ENCODE data around the gene WNT4. TPM values are rescaled to one million over a fixed set of nuclear protein-coding genes. Genes with fewer than 3 reads are reported as not detected.

WNT4 gene
- total RNA-seq, 5 donors from 2014 or later (not counting 1 experiment from before 2014, with no cell fraction given): not detected

- WGBS (ENCODE audit: insufficient coverage): 90% methylated on average over 7 of the region's 15 CpGs
- H3K4me1 ChIP-seq (ENCODE audit: control insufficient read depth in 1 of 2, extremely low read depth in 1 of 2, insufficient read depth in 2 of 2, low read length in 2 of 2): no peaks in the 10 kb centered on the region
- Mint-ChIP-seq H3K9me3 (no peaks in the 10 kb centered on the region), H3K27me3 (no peaks in the 10 kb centered on the region), H3K27ac (no peak overlapping the region), H3K4me1 (peaks cover 0 to 14% (median 3%) of the 10 kb centered on the region in 3 donors), H3K4me3 (no peak overlapping the region), H3K36me3 (peaks cover 16% of the 10 kb centered on the region)
- H3K9me3 ChIP-seq: no peaks in the 10 kb centered on the region
- H3K27ac ChIP-seq (ENCODE audit: low read length): no peak overlapping the region
- no peak for DNase-seq
- ATAC-seq (replicated peaks in 1 of 4): no peak
- ChIA-PET CTCF (no interaction called here), POLR2A (no interaction called here)
- H3K27me3 ChIP-seq (replicated peaks in 1 of 2; ENCODE audit: control insufficient read depth in 2 of 2, extremely low read depth in 1 of 2, insufficient read depth in 2 of 2, low read length in 1 of 2): no peaks in the 10 kb centered on the region
- peaks cover 8 to 14% of the 10 kb centered on the region in 2 donors for H3K36me3 ChIP-seq (ENCODE audit: control insufficient read depth in 2 of 2, extremely low read depth in 1 of 2, insufficient read depth in 1 of 2, low read length in 1 of 2)
- H3K4me3 ChIP-seq (ENCODE audit: control insufficient read depth in 1 of 2, extremely low read depth in 1 of 2, low read length in 1 of 2): no peak overlapping the region
Observed at GRCh38 chr1:22121421-22121911, 21.4 kb downstream of the WNT4 start.

DNA sequence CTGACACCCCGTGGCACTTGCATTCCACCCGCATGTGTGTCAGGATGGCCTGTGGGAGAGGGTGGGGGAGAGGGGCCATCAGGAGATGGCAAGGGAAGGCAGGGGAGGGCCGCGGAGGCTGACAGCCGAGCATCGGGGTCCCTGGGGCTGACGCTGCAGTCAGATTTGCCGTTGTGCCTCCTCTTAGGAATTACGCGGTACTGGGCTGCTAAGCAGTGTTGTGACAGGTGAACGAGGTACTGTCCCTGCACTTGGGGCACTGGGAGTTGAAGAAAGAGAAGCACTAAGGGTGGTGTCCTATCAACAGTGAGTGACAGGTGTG lies 22.5 kb downstream of the WNT4 start:
- Histone ChIP-seq H3K27ac (ENCODE audit: low read length) (no peak overlapping the region), H3K4me3 (ENCODE audit: control insufficient read depth in 1 of 2, extremely low read depth in 1 of 2, low read length in 1 of 2) (no peak overlapping the region), H3K27me3 (replicated peaks in 1 of 2; ENCODE audit: control insufficient read depth in 2 of 2, extremely low read depth in 1 of 2, insufficient read depth in 2 of 2, low read length in 1 of 2) (no peaks in the 10 kb centered on the region), H3K36me3 (ENCODE audit: control insufficient read depth in 2 of 2, extremely low read depth in 1 of 2, insufficient read depth in 1 of 2, low read length in 1 of 2) (peaks cover 12 to 23% of the 10 kb centered on the region in 2 donors), H3K9me3 (no peaks in the 10 kb centered on the region), H3K4me1 (ENCODE audit: control insufficient read depth in 1 of 2, extremely low read depth in 1 of 2, insufficient read depth in 2 of 2, low read length in 2 of 2) (peaks cover 0 to 2% of the 10 kb centered on the region in 2 experiments)
- CTCF ChIA-PET: no interaction called here
- Mint-ChIP-seq H3K4me3 (no peak overlapping the region), H3K9me3 (no peaks in the 10 kb centered on the region), H3K36me3 (peaks cover 21% of the 10 kb centered on the region), H3K27me3 (no peaks in the 10 kb centered on the region), H3K27ac (no peak overlapping the region), H3K4me1 (peaks cover 0 to 24% (median 10%) of the 10 kb centered on the region in 3 donors)
- DNase-seq (no peak), ATAC-seq (replicated peaks in 1 of 4) (no peak)
- POLR2A ChIA-PET: no interaction called here
- WGBS (ENCODE audit: insufficient coverage): 86% methylated on average over 10 of the region's 11 CpGs

DNA sequence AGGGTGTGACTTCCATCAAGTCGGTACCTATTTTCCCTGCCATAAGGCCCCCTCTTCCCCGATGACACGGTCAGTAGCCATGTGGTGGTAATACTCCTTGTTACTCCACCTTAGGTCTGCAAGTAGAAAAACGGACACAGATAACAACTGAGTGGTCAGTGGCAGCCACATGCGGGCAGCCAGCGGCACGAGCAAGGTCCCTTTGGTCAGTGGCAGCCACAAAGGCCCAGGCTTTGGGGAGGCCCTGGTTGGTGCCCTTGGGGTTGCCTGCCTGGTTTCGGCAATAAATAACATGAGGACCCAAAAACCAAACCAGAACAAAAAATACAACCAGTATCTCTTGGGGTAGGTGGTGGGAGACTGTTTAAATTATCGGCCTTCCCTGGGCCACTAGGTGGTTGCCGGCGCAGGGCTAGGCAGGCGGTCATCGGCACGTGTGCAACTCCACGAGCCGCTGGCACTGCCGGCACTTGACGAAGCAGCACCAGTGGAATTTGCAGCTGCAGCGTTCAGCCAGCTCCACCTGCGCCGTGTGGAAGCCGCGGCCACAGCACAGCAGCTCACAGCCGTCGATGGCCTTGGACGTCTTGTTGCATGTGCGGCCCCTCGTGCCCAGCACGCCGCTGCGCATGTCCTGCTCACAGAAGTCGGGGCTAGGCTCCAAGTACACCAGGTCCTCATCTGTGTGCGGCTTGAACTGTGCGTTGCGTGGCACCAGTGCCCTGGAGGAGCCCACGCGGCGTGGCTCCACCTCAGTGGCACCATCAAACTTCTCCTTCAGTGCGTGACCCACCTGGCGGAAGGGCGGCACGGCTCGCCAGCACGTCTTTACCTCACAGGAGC lies 23.1 kb downstream of the WNT4 start:
- H3K4me1 ChIP-seq (ENCODE audit: control insufficient read depth in 1 of 2, extremely low read depth in 1 of 2, insufficient read depth in 2 of 2, low read length in 2 of 2): peaks cover 0 to 7% of the 10 kb centered on the region in 2 experiments
- DNase-seq (no peak), ATAC-seq (replicated peaks in 1 of 4) (no peak)
- H3K9me3 ChIP-seq: no peaks in the 10 kb centered on the region
- Mint-ChIP-seq H3K9me3 (no peaks in the 10 kb centered on the region), H3K36me3 (peaks cover 24% of the 10 kb centered on the region), H3K27me3 (no peaks in the 10 kb centered on the region), H3K4me1 (peaks cover 4 to 28% (median 16%) of the 10 kb centered on the region in 3 donors), H3K27ac (no peak overlapping the region), H3K4me3 (no peak overlapping the region)
- ChIA-PET POLR2A (no interaction called here), CTCF (no interaction called here)
- WGBS (ENCODE audit: insufficient coverage): 96% methylated on average over 37 of the region's 44 CpGs
- no peak overlapping the region for H3K27ac ChIP-seq (ENCODE audit: low read length)
- H3K4me3 ChIP-seq (ENCODE audit: control insufficient read depth in 1 of 2, extremely low read depth in 1 of 2, low read length in 1 of 2): no peak overlapping the region
- no peaks in the 10 kb centered on the region for H3K27me3 ChIP-seq (replicated peaks in 1 of 2; ENCODE audit: control insufficient read depth in 2 of 2, extremely low read depth in 1 of 2, insufficient read depth in 2 of 2, low read length in 1 of 2)
- H3K36me3 ChIP-seq (ENCODE audit: control insufficient read depth in 2 of 2, extremely low read depth in 1 of 2, insufficient read depth in 1 of 2, low read length in 1 of 2): peaks cover 12 to 28% of the 10 kb centered on the region in 2 donors

DNA sequence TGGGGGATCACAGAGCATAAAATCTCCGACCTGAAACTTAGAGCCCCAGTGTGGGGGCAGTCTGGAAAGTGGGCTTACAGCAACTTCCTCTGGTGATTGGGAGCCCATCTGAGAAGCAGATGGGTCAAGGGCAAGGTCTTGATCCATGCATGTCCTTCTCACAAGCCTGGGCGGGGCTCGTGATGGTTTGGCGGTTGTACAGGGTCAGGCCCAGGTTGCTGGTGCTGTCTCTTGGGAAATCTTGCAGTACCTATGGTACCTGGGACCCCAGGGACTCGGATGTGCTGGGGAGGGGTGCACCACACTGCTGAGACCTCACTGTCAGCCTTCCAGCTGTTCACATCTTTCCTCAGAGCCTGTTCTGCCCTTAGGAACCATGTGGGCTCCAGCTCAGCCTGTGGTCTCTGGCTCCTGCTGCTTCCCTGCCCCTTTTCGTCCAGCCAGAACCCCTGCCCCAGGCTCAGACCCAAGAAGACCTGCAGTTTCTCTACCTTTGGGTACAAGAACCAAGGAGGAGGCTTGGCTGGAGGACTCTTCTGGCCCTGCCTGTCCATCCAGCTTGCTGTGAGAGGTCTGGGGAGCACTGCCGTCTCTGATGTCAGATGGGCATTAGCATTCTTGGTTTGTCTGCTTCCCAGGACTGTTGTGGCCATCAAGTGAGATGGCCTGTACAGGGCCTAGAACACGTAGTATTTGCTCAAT lies 24.5 kb downstream of the WNT4 start:
- CTCF ChIA-PET: no interaction called here
- 82% methylated on average over 6 of the region's 8 CpGs for WGBS (ENCODE audit: insufficient coverage)
- H3K36me3 ChIP-seq (ENCODE audit: control insufficient read depth in 2 of 2, extremely low read depth in 1 of 2, insufficient read depth in 1 of 2, low read length in 1 of 2): peaks cover 15 to 41% of the 10 kb centered on the region in 2 donors

DNA sequence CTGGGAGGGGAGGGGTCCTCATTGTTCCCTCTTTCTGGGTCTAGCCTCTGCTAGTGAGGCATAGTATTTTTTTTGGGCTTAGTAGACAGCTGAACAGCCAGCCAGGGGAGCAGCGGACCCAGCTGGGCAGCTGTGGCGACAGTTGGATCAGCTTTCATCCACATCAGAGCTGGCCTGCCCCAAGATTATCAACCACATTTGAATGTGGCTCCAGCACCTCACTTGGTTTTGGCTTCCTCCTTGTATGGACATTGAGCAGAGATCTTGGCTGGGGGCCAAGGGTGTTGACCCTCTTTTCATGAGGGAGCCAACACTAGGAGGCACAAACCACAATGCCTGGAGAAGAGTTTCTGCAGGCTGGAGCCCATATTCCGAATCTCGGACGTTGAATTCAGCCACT lies 25.0 kb downstream of the WNT4 start:
- DNase-seq (no peak), ATAC-seq (replicated peaks in 1 of 4) (no peak)
- Histone ChIP-seq H3K27ac (ENCODE audit: low read length) (no peak overlapping the region), H3K4me3 (ENCODE audit: control insufficient read depth in 1 of 2, extremely low read depth in 1 of 2, low read length in 1 of 2) (no peak overlapping the region), H3K9me3 (no peaks in the 10 kb centered on the region), H3K36me3 (ENCODE audit: control insufficient read depth in 2 of 2, extremely low read depth in 1 of 2, insufficient read depth in 1 of 2, low read length in 1 of 2) (peaks cover 15 to 47% of the 10 kb centered on the region in 2 donors), H3K27me3 (replicated peaks in 1 of 2; ENCODE audit: control insufficient read depth in 2 of 2, extremely low read depth in 1 of 2, insufficient read depth in 2 of 2, low read length in 1 of 2) (no peaks in the 10 kb centered on the region), H3K4me1 (ENCODE audit: control insufficient read depth in 1 of 2, extremely low read depth in 1 of 2, insufficient read depth in 2 of 2, low read length in 2 of 2) (peaks cover 0 to 11% of the 10 kb centered on the region in 2 experiments)
- Mint-ChIP-seq H3K9me3 (no peaks in the 10 kb centered on the region), H3K4me3 (no peak overlapping the region), H3K27me3 (no peaks in the 10 kb centered on the region), H3K4me1 (peaks cover 8 to 33% (median 24%) of the 10 kb centered on the region in 3 donors), H3K27ac (no peak overlapping the region), H3K36me3 (peaks cover 29% of the 10 kb centered on the region)
- CTCF ChIA-PET: no interaction called here
- 96% methylated on average over 4 of the region's 5 CpGs for WGBS (ENCODE audit: insufficient coverage)
- POLR2A ChIA-PET: no interaction called here

More for the DNA sequence above, 24.5 kb downstream of the WNT4 start:
- Mint-ChIP-seq H3K27ac (no peak overlapping the region), H3K4me3 (no peak overlapping the region), H3K27me3 (no peaks in the 10 kb centered on the region), H3K4me1 (peaks cover 5 to 29% (median 19%) of the 10 kb centered on the region in 3 donors), H3K36me3 (peaks cover 25% of the 10 kb centered on the region), H3K9me3 (no peaks in the 10 kb centered on the region)
- H3K27ac ChIP-seq (ENCODE audit: low read length): no peak overlapping the region
- no peak overlapping the region for H3K4me3 ChIP-seq (ENCODE audit: control insufficient read depth in 1 of 2, extremely low read depth in 1 of 2, low read length in 1 of 2)
- DNase-seq (no peak), ATAC-seq (replicated peaks in 1 of 4) (no peak)
- H3K9me3 ChIP-seq: no peaks in the 10 kb centered on the region
- POLR2A ChIA-PET: no interaction called here
- no peaks in the 10 kb centered on the region for H3K27me3 ChIP-seq (replicated peaks in 1 of 2; ENCODE audit: control insufficient read depth in 2 of 2, extremely low read depth in 1 of 2, insufficient read depth in 2 of 2, low read length in 1 of 2)
- H3K4me1 ChIP-seq (ENCODE audit: control insufficient read depth in 1 of 2, extremely low read depth in 1 of 2, insufficient read depth in 2 of 2, low read length in 2 of 2): peaks cover 0 to 11% of the 10 kb centered on the region in 2 experiments

DNA sequence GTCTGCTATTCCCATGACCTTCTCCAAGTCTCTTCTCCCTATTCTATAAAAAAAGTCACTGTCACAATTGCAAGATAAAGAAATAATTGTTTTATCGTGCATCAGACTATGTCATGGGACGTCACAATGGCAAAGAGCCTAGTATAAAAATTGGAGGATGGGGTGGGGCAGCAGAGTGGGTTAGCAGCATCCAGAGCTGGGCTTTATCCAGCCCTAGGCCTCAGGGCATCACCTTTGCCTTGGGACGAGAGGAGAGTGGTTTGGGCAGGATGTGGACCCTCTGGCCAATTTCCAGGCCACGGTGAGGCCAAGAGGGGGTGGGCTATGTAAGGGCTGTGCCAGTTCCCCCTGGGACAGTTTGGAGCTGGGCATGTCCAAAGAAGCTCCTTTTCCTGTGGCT lies 25.7 kb downstream of the WNT4 start:
- Histone ChIP-seq H3K4me3 (ENCODE audit: control insufficient read depth in 1 of 2, extremely low read depth in 1 of 2, low read length in 1 of 2) (no peak overlapping the region), H3K27me3 (replicated peaks in 1 of 2; ENCODE audit: control insufficient read depth in 2 of 2, extremely low read depth in 1 of 2, insufficient read depth in 2 of 2, low read length in 1 of 2) (no peaks in the 10 kb centered on the region), H3K4me1 (ENCODE audit: control insufficient read depth in 1 of 2, extremely low read depth in 1 of 2, insufficient read depth in 2 of 2, low read length in 2 of 2) (peaks cover 0 to 16% of the 10 kb centered on the region in 2 experiments), H3K27ac (ENCODE audit: low read length) (no peak overlapping the region), H3K36me3 (ENCODE audit: control insufficient read depth in 2 of 2, extremely low read depth in 1 of 2, insufficient read depth in 1 of 2, low read length in 1 of 2) (peaks cover 14 to 53% of the 10 kb centered on the region in 2 donors), H3K9me3 (no peaks in the 10 kb centered on the region)
- ATAC-seq (replicated peaks in 1 of 4): no peak
- DNase-seq: no peak
- H3K27ac Mint-ChIP-seq: peak overlapping the region in 1 of 2 donors; percentile 15
- ChIA-PET POLR2A (no interaction called here), CTCF (interaction anchor here in 1 of 2 donors (0.6 kb wide), 1 partner anchor 172 kb away, joined by 5 read pairs; no protein-coding TSS in a partner anchor)
- peaks cover 10 to 35% (median 30%) of the 10 kb centered on the region in 3 donors for H3K4me1 Mint-ChIP-seq
- 100% methylated on average over 2 of the region's 4 CpGs for WGBS (ENCODE audit: insufficient coverage)
- no peaks in the 10 kb centered on the region for H3K27me3 Mint-ChIP-seq
- H3K9me3 Mint-ChIP-seq: no peaks in the 10 kb centered on the region
- H3K4me3 Mint-ChIP-seq: no peak overlapping the region
- H3K36me3 Mint-ChIP-seq: peaks cover 29% of the 10 kb centered on the region

All from T-cell (primary cell).